ENCODE measurements around the gene RAB23.
A peak's percentile ranks its signal among the peaks of the same experiment; 100 is the strongest.

The RAB23 gene

DNA sequence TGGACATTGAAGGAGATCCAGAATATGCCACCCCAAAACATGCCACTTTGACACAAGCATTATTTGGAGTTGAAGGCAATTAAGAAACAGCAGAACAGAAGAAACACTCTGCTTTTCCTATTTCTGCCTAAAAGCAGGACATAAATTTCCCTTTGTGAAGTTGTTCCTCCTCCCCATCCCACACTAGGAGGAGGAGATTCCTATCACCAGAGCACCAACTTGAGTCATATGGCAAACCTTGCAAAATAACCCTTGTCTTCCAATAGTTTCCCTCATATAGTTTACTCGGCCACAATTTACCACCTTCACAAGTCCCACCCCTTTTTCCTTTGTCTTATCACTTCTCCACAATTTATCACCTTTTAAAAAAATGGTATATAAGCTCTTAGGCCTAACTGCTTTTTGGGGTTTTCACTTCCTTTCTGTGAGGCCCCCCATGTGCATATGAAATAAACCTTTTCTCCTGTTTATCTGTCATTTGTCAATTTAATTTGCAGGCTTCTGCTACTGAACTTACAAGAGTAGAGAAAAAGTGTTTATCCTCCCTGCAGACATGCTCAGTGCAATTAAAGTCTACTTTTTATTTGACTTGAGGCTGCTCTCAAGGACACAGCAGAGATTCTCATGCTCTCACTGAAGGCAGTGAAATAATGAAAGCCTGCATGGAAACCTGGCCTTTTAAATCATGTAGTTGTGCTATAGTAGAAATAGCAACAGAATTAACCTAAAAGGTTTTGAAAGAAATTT lies 2.8 kb upstream of the RAB23 start:
- TF ChIP-seq, protein P1, sequence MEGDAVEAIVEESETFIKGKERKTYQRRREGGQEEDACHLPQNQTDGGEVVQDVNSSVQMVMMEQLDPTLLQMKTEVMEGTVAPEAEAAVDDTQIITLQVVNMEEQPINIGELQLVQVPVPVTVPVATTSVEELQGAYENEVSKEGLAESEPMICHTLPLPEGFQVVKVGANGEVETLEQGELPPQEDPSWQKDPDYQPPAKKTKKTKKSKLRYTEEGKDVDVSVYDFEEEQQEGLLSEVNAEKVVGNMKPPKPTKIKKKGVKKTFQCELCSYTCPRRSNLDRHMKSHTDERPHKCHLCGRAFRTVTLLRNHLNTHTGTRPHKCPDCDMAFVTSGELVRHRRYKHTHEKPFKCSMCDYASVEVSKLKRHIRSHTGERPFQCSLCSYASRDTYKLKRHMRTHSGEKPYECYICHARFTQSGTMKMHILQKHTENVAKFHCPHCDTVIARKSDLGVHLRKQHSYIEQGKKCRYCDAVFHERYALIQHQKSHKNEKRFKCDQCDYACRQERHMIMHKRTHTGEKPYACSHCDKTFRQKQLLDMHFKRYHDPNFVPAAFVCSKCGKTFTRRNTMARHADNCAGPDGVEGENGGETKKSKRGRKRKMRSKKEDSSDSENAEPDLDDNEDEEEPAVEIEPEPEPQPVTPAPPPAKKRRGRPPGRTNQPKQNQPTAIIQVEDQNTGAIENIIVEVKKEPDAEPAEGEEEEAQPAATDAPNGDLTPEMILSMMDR (IDR thresholded peaks at IDR 0.05), result no peak

DNA sequence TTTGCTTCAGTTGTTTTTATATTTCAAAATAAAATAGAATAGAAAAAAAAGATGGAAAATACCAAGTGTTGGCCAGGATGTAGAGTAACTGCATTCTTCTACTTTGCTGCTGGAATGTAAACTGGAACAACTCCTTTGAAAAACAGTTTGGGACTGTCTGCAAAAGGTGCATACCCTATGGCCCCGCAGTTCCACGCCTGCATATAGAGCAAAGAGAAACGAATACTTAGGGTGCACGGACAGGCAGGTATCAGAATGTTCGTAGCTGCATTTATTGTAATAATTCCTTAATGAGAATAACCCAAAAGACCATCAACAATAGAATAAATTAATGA lies 603 bp upstream of the RAB23 start:
- TF ChIP-seq, protein P1 (IDR thresholded peaks at IDR 0.05), result no peak

DNA sequence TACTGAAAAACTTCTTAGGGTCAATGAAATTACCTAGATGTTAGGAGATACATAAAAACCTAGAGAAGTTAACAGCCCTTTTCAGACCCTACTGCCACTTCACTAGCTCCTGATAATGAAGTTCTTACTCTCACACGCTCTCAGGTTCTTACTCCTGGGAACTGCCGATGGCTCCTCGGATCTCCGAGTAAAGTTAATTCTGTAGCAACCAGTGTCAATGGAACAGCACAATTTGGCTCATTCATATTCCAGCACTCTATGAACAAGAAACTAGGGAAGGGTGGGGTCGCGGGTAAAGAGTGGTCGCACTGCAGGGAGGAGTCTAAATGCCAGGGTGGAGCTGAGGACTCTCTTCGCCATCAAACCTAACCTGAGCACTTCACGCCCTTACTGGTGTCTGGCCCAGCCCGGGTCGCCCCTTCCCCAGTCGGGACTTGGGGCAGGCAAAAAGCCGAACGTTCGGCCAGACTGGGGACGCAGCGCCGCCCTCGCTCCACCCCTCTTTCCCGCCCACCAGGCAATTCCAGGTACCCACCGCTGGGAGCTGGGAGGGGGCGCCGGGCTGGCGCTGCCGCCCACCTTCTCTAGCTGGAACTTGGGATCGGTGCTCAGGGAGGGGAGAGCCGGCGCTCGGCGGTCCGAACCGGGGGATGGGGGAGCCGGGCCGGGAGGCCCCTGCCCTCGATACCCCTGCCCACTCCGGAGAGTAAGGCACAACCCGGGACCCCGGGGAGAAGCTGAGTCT lies 744 bp downstream of the RAB23 start:
- TF ChIP-seq, protein P1 (IDR thresholded peaks at IDR 0.05), result peak; percentile 27; the same call in 1 of the 2 replicates

- TF ChIP-seq, protein P1 (IDR thresholded peaks at IDR 0.05), result no peak
These were observed 1.9 kb downstream of the RAB23 start for GRCh38 chr6:57220083-57220703.

DNA sequence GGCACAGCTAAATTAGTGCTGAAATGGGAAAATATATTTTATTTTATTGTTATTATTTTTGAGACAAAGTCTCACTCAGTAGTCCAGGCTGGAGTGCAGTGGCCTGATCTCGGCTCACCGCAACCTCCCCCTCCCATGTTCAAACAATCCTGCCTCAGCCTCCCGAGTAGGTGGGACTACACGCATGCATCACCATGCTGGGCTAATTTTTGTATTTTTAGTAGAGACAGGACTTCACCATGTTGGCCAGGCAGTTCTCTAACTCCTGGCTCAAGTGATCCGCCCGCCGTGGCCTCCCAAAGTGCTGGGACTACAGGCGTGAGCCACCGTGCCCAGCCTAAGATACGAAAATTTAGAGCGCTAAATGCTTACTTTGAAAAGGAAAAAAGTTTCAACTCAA lies 4.8 kb downstream of the RAB23 start:
- TF ChIP-seq, protein P1 (IDR thresholded peaks at IDR 0.05), result no peak

DNA sequence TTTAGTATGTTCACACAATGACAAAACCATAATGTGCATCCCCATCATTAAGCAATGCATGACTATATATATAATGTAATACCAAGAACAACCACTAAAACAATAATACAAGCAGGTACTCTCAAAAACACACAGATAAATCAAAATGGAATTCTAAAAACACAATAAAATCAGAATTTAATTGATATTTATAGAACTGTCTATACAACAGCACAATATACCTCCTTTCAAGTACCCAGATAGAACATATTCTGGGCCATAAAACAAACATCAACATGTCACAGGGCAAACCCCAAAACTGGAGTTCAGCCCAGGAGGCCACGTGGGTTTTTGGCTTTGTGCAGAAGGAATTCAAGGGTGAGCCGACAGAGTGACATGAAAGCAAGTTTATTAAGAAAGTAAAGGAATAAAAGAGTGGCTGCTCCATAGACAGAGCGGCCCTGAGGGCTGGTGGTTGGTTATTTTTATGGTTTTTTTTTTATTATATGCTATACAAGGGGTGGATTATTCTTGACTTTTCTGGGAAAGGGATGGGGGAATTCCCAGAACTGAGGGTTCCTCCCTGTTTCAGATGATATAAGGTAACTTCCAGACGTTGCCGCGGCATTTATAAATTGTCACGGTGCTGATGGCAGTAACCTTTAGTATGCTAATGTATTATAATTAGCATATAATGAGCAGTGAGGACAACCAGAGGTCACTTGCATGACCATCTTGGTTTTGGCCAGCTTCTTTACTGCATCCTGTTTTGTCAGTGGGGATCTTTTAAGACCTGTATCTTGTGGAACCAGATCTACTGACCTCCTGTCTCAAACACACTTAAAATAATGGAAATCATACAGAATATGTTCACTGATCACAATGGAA lies 5.6 kb downstream of the RAB23 start:
- TF ChIP-seq, protein P1 (IDR thresholded peaks at IDR 0.05), result no peak

DNA sequence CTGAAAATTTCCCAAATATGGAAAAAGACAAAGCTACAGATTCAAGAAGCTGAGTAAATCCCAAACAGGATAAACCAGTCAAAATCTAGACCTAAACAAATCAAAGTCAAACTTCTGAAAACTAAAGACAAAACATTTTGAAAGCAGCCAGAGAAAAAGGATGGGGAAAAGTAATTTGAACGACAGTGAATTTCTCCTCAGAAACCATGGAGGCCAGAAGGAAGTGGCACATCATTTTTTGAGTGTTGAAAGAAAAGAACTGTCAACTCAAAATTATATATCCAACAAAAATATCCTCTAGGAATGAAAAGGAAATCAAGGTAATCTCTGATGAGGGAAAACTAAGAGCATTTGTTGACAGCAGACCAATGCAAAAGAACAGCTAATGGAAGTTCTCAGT lies 6.8 kb downstream of the RAB23 start:
- TF ChIP-seq, protein P1 (IDR thresholded peaks at IDR 0.05), result no peak
